ENCODE data around the gene ZNF532.

Gene ZNF532

GRCh38 chr18:58998401-58999203, 133.9 kb downstream of the ZNF532 start:
- H3K4me1 Mint-ChIP-seq (ENCODE audit: low read depth in 2 of 2): no peaks in the 10 kb centered on the region
- ATAC-seq (replicated peaks) (no peak), DNase-seq (no peak)
- peaks cover under 1% of the 10 kb centered on the region for H3K36me3 Mint-ChIP-seq (ENCODE audit: insufficient read depth)
- H3K27ac Mint-ChIP-seq: no peak overlapping the region
- H3K27me3 Mint-ChIP-seq: peaks cover 14 to 18% of the 10 kb centered on the region in 2 donors
- no peaks in the 10 kb centered on the region for H3K9me3 Mint-ChIP-seq
- H3K4me3 Mint-ChIP-seq: no peak overlapping the region

GRCh38 chr18:59001166-59001565, 136.5 kb downstream of the ZNF532 start:
- Mint-ChIP-seq H3K27me3 (peaks cover 7 to 8% of the 10 kb centered on the region in 2 donors), H3K4me3 (no peak overlapping the region), H3K9me3 (no peaks in the 10 kb centered on the region), H3K4me1 (ENCODE audit: low read depth in 2 of 2) (no peaks in the 10 kb centered on the region), H3K36me3 (ENCODE audit: insufficient read depth) (peaks cover 3% of the 10 kb centered on the region), H3K27ac (no peak overlapping the region)
- ATAC-seq (replicated peaks) (no peak), DNase-seq (no peak)

- Mint-ChIP-seq H3K4me1 (ENCODE audit: low read depth in 2 of 2) (no peaks in the 10 kb centered on the region), H3K4me3 (no peak overlapping the region), H3K27ac (no peak overlapping the region), H3K9me3 (no peaks in the 10 kb centered on the region), H3K27me3 (peaks cover 1 to 4% of the 10 kb centered on the region in 2 donors), H3K36me3 (ENCODE audit: insufficient read depth) (peaks cover 3% of the 10 kb centered on the region)
- ATAC-seq (replicated peaks) (no peak), DNase-seq (no peak)
Measured at GRCh38 chr18:59001721-59002120, 137.0 kb downstream of the ZNF532 start.

- Mint-ChIP-seq H3K4me1 (ENCODE audit: low read depth in 2 of 2) (no peaks in the 10 kb centered on the region), H3K27me3 (no peaks in the 10 kb centered on the region), H3K27ac (no peak overlapping the region), H3K9me3 (no peaks in the 10 kb centered on the region), H3K36me3 (ENCODE audit: insufficient read depth) (peaks cover 3% of the 10 kb centered on the region), H3K4me3 (no peak overlapping the region)
- DNase-seq (no peak), ATAC-seq (replicated peaks) (no peak)
Measured at GRCh38 chr18:59002974-59003594, 138.4 kb downstream of the ZNF532 start.

GRCh38 chr18:59005262-59005661, 140.6 kb downstream of the ZNF532 start:
- Mint-ChIP-seq H3K4me3 (no peak overlapping the region), H3K36me3 (ENCODE audit: insufficient read depth) (peaks cover 3% of the 10 kb centered on the region), H3K9me3 (no peaks in the 10 kb centered on the region), H3K27me3 (no peaks in the 10 kb centered on the region), H3K4me1 (ENCODE audit: low read depth in 2 of 2) (no peaks in the 10 kb centered on the region), H3K27ac (no peak overlapping the region)
- no peak for ATAC-seq (replicated peaks)
- DNase-seq: no peak

GRCh38 chr18:59006461-59007067, 141.9 kb downstream of the ZNF532 start:
- H3K27me3 Mint-ChIP-seq: peaks cover 0 to 5% of the 10 kb centered on the region in 2 donors
- DNase-seq: no peak

GRCh38 chr18:59008302-59008974, 143.8 kb downstream of the ZNF532 start:
- no peaks in the 10 kb centered on the region for H3K9me3 Mint-ChIP-seq
- H3K27ac Mint-ChIP-seq: no peak overlapping the region
- ATAC-seq (replicated peaks) (no peak), DNase-seq (no peak)
- H3K4me3 Mint-ChIP-seq: no peak overlapping the region
- peaks cover 0 to 9% of the 10 kb centered on the region in 2 donors for H3K27me3 Mint-ChIP-seq
- H3K4me1 Mint-ChIP-seq (ENCODE audit: low read depth in 2 of 2): no peaks in the 10 kb centered on the region
- peaks cover 3% of the 10 kb centered on the region for H3K36me3 Mint-ChIP-seq (ENCODE audit: insufficient read depth)

More at GRCh38 chr18:59006461-59007067, 141.9 kb downstream of the ZNF532 start:
- Mint-ChIP-seq H3K4me3 (no peak overlapping the region), H3K9me3 (no peaks in the 10 kb centered on the region), H3K36me3 (ENCODE audit: insufficient read depth) (peaks cover 3% of the 10 kb centered on the region), H3K4me1 (ENCODE audit: low read depth in 2 of 2) (no peaks in the 10 kb centered on the region), H3K27ac (no peak overlapping the region)
- ATAC-seq (replicated peaks): no peak

GRCh38 chr18:59009846-59010245, 145.2 kb downstream of the ZNF532 start:
- Mint-ChIP-seq H3K4me3 (no peak overlapping the region), H3K27me3 (peaks cover 0 to 13% of the 10 kb centered on the region in 2 donors), H3K27ac (no peak overlapping the region), H3K9me3 (no peaks in the 10 kb centered on the region), H3K4me1 (ENCODE audit: low read depth in 2 of 2) (no peaks in the 10 kb centered on the region), H3K36me3 (ENCODE audit: insufficient read depth) (no peaks in the 10 kb centered on the region)
- DNase-seq: no peak
- no peak for ATAC-seq (replicated peaks)

GRCh38 chr18:59011289-59011688, 146.6 kb downstream of the ZNF532 start:
- H3K36me3 Mint-ChIP-seq (ENCODE audit: insufficient read depth): no peaks in the 10 kb centered on the region
- H3K4me1 Mint-ChIP-seq (ENCODE audit: low read depth in 2 of 2): no peaks in the 10 kb centered on the region
- no peak overlapping the region for H3K4me3 Mint-ChIP-seq
- ATAC-seq (replicated peaks): no peak
- no peaks in the 10 kb centered on the region for H3K9me3 Mint-ChIP-seq
- H3K27ac Mint-ChIP-seq: no peak overlapping the region
- peaks cover 0 to 13% of the 10 kb centered on the region in 2 donors for H3K27me3 Mint-ChIP-seq
- no peak for DNase-seq

- ATAC-seq (replicated peaks) (no peak), DNase-seq (no peak)
- H3K4me1 Mint-ChIP-seq (ENCODE audit: low read depth in 2 of 2): no peaks in the 10 kb centered on the region
- H3K36me3 Mint-ChIP-seq (ENCODE audit: insufficient read depth): no peaks in the 10 kb centered on the region
- no peak overlapping the region for H3K27ac Mint-ChIP-seq
- no peak overlapping the region for H3K4me3 Mint-ChIP-seq
- peaks cover 0 to 13% of the 10 kb centered on the region in 2 donors for H3K27me3 Mint-ChIP-seq
- no peaks in the 10 kb centered on the region for H3K9me3 Mint-ChIP-seq
Measured at GRCh38 chr18:59011786-59012185, 147.1 kb downstream of the ZNF532 start.

GRCh38 chr18:59012815-59013705, 148.4 kb downstream of the ZNF532 start:
- Mint-ChIP-seq H3K4me1 (ENCODE audit: low read depth in 2 of 2) (no peaks in the 10 kb centered on the region), H3K27me3 (peaks cover 0 to 13% of the 10 kb centered on the region in 2 donors), H3K27ac (no peak overlapping the region)

GRCh38 chr18:59013744-59014143, 149.1 kb downstream of the ZNF532 start:
- Mint-ChIP-seq H3K27ac (no peak overlapping the region), H3K9me3 (no peaks in the 10 kb centered on the region), H3K4me3 (no peak overlapping the region), H3K4me1 (ENCODE audit: low read depth in 2 of 2) (no peaks in the 10 kb centered on the region), H3K36me3 (ENCODE audit: insufficient read depth) (no peaks in the 10 kb centered on the region), H3K27me3 (peaks cover 0 to 13% of the 10 kb centered on the region in 2 donors)
- no peak for DNase-seq
- ATAC-seq (replicated peaks): no peak

More at GRCh38 chr18:59012815-59013705, 148.4 kb downstream of the ZNF532 start:
- DNase-seq (no peak), ATAC-seq (replicated peaks) (no peak)
- Mint-ChIP-seq H3K9me3 (no peaks in the 10 kb centered on the region), H3K36me3 (ENCODE audit: insufficient read depth) (no peaks in the 10 kb centered on the region), H3K4me3 (no peak overlapping the region)
